Glutamatergic neuron (in vitro differentiated cells): ENCODE results near the gene PCOLCE2. TPM values are rescaled to one million over a fixed set of nuclear protein-coding genes. Genes with fewer than 3 reads are reported as not detected.
"Not testable (repeated sequence)": the region's sequence is repeated elsewhere in the genome, so short reads cannot be mapped to it uniquely, and the experiment has no call there.

Experiments used
- DNase-seq: peaks from one replicate; pipeline ENCODE4 v3.0.0; 2022
- H3K27ac Mint-ChIP-seq: one replicate; pipeline ENCODE4 v1.8.0; 2020; ENCODE audit warnings: mild to moderate bottlenecking, mixed read lengths, inconsistent platforms; ENCODE audit not compliant: unreplicated experiment
- H3K27me3 Mint-ChIP-seq: one replicate; pipeline ENCODE4 v1.8.0; 2020; ENCODE audit warnings: mild to moderate bottlenecking, moderate library complexity, mixed read lengths, inconsistent platforms; ENCODE audit not compliant: unreplicated experiment
- H3K36me3 Mint-ChIP-seq: one replicate; pipeline ENCODE4 v1.8.0; 2020; ENCODE audit warnings: mild to moderate bottlenecking, mixed read lengths, inconsistent platforms; ENCODE audit not compliant: unreplicated experiment
- H3K4me1 Mint-ChIP-seq: one replicate; pipeline ENCODE4 v1.8.0; 2020; ENCODE audit warnings: mild to moderate bottlenecking, low read depth, mixed read lengths, inconsistent platforms; ENCODE audit not compliant: unreplicated experiment
- H3K4me3 Mint-ChIP-seq: one replicate; pipeline ENCODE4 v1.8.0; 2020; ENCODE audit warnings: mild to moderate bottlenecking, mixed read lengths, inconsistent platforms; ENCODE audit not compliant: unreplicated experiment
- H3K9me3 Mint-ChIP-seq: one replicate; pipeline ENCODE4 v1.8.0; 2020; ENCODE audit warnings: mild to moderate bottlenecking, moderate library complexity, mixed read lengths, inconsistent platforms; ENCODE audit not compliant: unreplicated experiment
- total RNA-seq: library from RNA; stranded (reverse); fragmentation: NEBNext Ultra II Directional; extraction: Animal tissue kit (Norgen Biotek cat#: 25700); gene quantifications from one replicate; pipeline ENCODE4 v1.2.1, GENCODE V29; 2021; ENCODE audit not compliant: unreplicated experiment
- TF ChIP-seq, protein P1 (sequence below): fragments of 200-600 bp; sonication (generic); IDR thresholded peaks from one replicate; pipeline ENCODE4 v1.5.0; 2021; ENCODE audit not compliant: partially characterized antibody, unreplicated experiment

PCOLCE2 gene
- total RNA-seq, 1 donor from 2014 or later: 33.4 TPM

DNA sequence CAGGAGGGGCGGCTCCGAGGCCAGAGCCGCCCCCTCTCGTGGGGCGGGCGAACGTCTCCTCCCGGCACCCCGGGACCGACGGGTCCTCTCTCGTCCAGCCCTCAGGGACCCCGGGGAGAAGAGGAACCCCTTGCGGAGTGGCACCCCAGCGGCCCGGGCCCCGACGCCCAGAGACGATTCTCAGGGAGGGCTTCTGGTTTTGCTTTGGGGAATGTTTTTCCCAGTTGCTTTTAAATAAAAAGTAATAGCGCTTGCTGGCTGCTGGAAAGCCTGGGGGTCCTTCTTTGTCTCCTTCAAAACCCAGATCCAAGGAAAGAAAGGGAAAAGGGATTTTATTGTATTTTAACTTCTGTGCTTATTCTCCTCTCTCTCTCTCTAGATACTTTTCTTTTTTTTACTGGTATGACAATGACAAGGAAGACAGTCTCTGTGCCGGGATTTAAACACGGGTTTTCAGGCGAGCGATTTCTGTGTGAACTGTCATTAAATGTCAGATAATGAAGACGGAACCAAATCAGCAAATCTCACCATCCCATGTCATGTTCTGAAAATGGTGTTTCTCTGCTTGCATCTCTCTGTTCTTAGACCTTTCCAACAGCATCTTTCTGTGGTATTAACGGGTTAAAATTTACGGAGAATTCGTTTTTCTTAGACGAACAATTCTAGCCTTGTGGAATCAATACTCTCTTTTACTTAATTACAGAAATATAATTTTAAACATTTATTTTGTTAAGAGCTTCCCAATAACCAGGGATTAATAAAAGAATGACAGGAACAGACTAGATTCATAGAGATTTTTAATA, 530 bp upstream of the PCOLCE2 start:
- H3K27me3 Mint-ChIP-seq: peaks cover 6% of the 10 kb centered on the region
- H3K9me3 Mint-ChIP-seq: peaks cover 11% of the 10 kb centered on the region
- peaks cover 12% of the 10 kb centered on the region for H3K4me1 Mint-ChIP-seq
- H3K36me3 Mint-ChIP-seq: no peaks in the 10 kb centered on the region
- peak overlapping the region; percentile 87 for H3K4me3 Mint-ChIP-seq
- H3K27ac Mint-ChIP-seq: peak overlapping the region; percentile 92
- no peak for DNase-seq
- TF ChIP-seq, protein P1, sequence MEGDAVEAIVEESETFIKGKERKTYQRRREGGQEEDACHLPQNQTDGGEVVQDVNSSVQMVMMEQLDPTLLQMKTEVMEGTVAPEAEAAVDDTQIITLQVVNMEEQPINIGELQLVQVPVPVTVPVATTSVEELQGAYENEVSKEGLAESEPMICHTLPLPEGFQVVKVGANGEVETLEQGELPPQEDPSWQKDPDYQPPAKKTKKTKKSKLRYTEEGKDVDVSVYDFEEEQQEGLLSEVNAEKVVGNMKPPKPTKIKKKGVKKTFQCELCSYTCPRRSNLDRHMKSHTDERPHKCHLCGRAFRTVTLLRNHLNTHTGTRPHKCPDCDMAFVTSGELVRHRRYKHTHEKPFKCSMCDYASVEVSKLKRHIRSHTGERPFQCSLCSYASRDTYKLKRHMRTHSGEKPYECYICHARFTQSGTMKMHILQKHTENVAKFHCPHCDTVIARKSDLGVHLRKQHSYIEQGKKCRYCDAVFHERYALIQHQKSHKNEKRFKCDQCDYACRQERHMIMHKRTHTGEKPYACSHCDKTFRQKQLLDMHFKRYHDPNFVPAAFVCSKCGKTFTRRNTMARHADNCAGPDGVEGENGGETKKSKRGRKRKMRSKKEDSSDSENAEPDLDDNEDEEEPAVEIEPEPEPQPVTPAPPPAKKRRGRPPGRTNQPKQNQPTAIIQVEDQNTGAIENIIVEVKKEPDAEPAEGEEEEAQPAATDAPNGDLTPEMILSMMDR: no peak

DNA sequence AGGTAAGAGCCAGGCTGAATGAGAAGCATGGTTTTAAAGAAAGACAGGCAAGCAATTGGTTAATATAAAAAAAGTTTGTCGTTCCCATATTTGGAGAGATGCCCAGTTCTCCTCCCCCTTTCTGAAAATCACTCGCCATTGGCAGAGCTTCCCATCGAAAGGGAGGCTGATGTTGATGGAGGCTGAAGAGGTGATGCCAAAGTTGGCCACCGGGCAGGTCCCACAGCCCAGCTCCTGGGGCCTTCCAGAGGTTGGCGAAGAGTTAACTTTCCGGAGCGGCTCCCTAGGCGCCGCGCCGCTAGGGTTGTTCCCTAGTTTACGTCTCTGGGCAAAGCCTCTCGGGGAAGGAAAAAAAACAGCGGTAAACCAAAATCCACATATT, 793 bp downstream of the PCOLCE2 start:
- DNase-seq: peak; percentile 37
- Mint-ChIP-seq H3K4me1 (peaks cover 12% of the 10 kb centered on the region), H3K4me3 (peak overlapping the region; percentile 88), H3K27me3 (peaks cover 6% of the 10 kb centered on the region), H3K36me3 (no peaks in the 10 kb centered on the region), H3K27ac (peak overlapping the region; percentile 77), H3K9me3 (peaks cover 12% of the 10 kb centered on the region)
- TF ChIP-seq, protein P1: no peak

DNA sequence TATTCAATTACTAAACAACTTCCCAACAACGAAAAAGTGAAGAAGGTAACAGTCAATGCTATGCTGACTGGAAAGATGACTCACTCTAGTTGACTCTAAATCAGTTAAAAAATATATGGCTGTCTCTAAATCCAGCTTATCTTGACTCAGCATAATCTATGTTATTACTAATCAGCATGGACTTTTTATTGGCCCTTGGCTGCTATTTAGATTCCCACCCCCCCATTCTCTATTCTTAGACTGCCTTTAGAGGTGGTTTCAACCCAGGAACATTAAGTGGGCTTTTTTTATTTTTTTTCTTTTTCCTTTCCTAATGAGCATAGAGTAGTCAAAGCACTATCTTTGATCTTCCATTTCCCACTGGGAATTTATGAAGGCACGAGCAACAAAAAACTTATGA, 1.9 kb downstream of the PCOLCE2 start:
- no peak for DNase-seq
- Mint-ChIP-seq H3K9me3 (peaks cover 12% of the 10 kb centered on the region), H3K27me3 (peaks cover 6% of the 10 kb centered on the region), H3K27ac (no peak overlapping the region), H3K4me3 (peak overlapping the region; percentile 72), H3K36me3 (no peaks in the 10 kb centered on the region), H3K4me1 (peaks cover 10% of the 10 kb centered on the region)
- TF ChIP-seq, protein P1: no peak

DNA sequence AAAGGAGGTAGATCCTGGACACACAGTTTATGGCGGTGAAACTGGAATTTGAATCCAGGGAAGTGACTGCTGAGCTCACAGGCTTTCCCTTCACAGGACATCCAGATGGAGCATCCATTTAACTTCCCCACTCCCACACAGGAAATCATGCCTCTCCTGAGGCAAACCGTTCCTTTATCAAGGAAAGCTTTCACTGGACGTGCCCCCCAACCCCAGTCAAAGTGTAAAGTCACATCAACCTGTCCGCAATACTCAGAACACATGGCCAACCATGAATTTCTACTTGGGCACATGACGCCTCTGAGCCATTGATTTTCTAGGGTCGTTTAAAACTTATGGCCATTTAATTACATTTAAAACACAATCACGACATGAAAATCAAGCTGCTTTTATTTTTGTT, 2.9 kb downstream of the PCOLCE2 start:
- H3K9me3 Mint-ChIP-seq: peaks cover 12% of the 10 kb centered on the region
- peaks cover 6% of the 10 kb centered on the region for H3K27me3 Mint-ChIP-seq

DNA sequence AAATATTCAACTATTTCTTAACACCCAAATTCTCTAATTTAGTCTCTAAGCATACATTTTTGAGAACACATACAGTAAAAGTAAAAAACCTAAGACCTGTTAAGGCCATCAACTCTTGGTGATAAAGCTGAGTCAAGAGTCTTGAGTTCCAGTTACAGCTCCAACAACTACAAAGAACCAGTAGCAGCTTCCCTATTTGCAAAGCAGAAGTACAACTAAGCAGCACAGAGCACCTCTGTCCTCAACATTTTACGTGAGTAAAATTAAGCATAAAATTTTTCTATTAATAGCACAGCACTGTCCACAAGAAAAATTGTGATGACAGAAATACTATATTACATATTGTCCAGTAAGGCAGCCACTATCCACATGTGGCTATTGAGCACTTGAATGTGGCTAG, 4.4 kb downstream of the PCOLCE2 start:
- Mint-ChIP-seq H3K27me3 (peaks cover 6% of the 10 kb centered on the region), H3K9me3 (peaks cover 9% of the 10 kb centered on the region), H3K4me1 (peaks cover 10% of the 10 kb centered on the region), H3K27ac (no peak overlapping the region), H3K36me3 (no peaks in the 10 kb centered on the region), H3K4me3 (no peak overlapping the region)
- TF ChIP-seq, protein P1: no peak
- no peak for DNase-seq

More for the DNA sequence above, 2.9 kb downstream of the PCOLCE2 start:
- TF ChIP-seq, protein P1: no peak
- Mint-ChIP-seq H3K27ac (no peak overlapping the region), H3K36me3 (no peaks in the 10 kb centered on the region), H3K4me3 (no peak overlapping the region), H3K4me1 (peaks cover 10% of the 10 kb centered on the region)
- no peak for DNase-seq

DNA sequence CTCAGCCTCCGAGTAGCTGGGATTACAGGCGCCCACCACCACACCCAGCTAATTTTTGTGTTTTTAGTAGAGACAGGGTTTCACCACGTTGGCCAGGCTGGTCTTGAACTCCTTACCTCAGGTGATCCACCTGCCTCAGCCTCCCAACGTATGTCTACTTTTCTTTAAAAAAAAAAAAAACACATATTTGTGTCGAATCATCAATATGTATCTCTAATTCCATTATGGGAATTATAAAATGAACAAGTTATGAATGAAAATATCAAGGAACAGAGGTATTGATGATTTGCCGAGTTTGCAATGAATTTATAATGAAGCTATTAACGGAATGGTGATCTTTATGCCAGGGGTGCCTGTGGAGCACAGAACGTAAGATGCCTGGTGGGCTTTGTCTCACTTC, 5.3 kb downstream of the PCOLCE2 start:
- H3K27me3 Mint-ChIP-seq, H3K27ac Mint-ChIP-seq, H3K4me1 Mint-ChIP-seq, H3K36me3 Mint-ChIP-seq, H3K4me3 Mint-ChIP-seq, DNase-seq, H3K9me3 Mint-ChIP-seq: not testable (repeated sequence)
